GM12892 (cell line): ENCODE results near the gene CELF2.
"Not testable (repeated sequence)": the region's sequence is repeated elsewhere in the genome, so short reads cannot be mapped to it uniquely, and the experiment has no call there.

Experiments used
- DNase-seq: peaks from one replicate; pipeline ENCODE4 v3.0.0; 2011; ENCODE audit not compliant: insufficient read length
- FAIRE-seq: peaks from 2 replicates; lab custom pipeline; 2011; peaks lifted over from hg19 to GRCh38; lab: Jason Lieb, UNC
- POLR2A ChIP-seq: IDR thresholded peaks from 2 replicates; pipeline ENCODE4 v1.6.1; 2011; ENCODE audit warnings: low read depth, low read length, control low read depth
- POLR2AphosphoS5 ChIP-seq: IDR thresholded peaks from 2 replicates; pipeline ENCODE4 v1.6.1; 2011; ENCODE audit warnings: low read depth, low read length, control low read depth
- TAF1 ChIP-seq: IDR thresholded peaks from 2 replicates; pipeline ENCODE4 v1.6.1; 2011; ENCODE audit warnings: low read depth, mild to moderate bottlenecking, control low read depth, low read length, borderline replicate concordance

Gene CELF2

DNA sequence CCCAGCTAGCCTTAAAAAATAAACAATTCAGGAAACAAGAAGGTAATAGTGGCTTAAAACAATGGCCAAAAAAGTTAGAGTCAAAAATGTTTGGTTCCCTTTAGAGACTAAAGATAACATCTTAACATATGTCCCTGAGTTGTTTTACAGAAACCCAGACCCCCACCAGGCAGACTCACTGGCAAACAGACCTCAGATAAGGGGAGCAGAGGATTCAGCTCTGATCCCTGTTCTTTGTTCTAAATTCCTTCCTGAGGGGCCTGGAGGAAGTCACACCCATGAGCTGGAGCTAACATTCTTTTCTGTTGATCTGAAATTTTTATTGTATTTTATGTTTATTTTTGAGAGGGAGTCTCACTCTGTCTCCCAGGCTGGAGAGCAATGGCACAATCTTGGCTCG is 346.6 kb downstream of the CELF2 start:
- FAIRE-seq, result no peak
- DNase-seq, result no peak
- TF ChIP-seq TAF1 (no peak), POLR2A (no peak), POLR2AphosphoS5 (no peak)

- not testable (repeated sequence) for DNase-seq, FAIRE-seq
Observed at GRCh38 chr10:11366889-11367288, 349.2 kb downstream of the CELF2 start.

DNA sequence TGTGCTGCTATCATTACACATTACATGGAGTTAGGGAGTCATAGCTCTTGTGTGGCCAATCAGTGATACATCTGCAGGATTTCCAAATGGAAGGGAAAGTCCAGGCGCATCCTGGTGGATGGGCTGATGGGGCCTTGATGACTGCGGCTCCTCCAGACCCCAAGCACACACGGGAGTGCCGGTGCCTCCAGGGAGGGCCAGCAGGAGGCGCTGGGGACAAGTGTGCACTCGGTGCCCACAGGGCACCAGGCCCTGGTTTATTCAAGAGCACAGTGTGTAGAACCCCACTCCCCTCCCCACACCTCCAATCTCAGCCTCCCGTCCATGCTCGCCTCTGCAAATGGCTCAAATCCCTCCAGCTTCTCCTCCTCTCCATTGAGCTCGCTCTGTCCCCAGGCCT is 349.8 kb downstream of the CELF2 start:
- DNase-seq (no peak), FAIRE-seq (no peak)
- no peak for TF ChIP-seq TAF1
- TF ChIP-seq POLR2A, result no peak
- no peak for TF ChIP-seq POLR2AphosphoS5

DNA sequence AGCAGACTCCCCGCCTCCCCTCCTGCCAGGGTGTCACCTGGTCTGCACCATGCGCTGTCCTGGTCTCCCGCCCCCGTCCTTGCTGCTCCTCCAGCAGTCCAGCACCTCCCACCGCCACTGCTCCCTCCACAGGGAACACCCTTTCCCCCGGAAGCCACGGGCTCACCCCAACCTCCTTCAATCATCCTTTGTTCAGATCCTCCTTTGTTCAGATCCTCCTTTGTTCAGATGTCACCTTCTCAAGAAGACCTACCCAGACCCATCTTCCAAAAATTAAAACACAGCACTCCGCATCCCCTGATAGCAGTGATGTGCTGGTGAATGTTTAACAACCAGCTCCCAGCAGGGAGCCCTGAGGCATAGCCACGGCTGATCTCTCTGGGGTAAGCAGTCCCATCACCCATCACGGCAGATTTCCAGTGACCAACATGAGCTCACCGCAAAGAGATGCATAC is 356.1 kb downstream of the CELF2 start:
- DNase-seq (no peak), FAIRE-seq (no peak)
- TF ChIP-seq POLR2A (no peak), TAF1 (no peak), POLR2AphosphoS5 (no peak)

GRCh38 chr10:11377267-11377666 is 359.6 kb downstream of the CELF2 start:
- no peak for FAIRE-seq
- TF ChIP-seq TAF1 (no peak), POLR2A (no peak), POLR2AphosphoS5 (no peak)

DNA sequence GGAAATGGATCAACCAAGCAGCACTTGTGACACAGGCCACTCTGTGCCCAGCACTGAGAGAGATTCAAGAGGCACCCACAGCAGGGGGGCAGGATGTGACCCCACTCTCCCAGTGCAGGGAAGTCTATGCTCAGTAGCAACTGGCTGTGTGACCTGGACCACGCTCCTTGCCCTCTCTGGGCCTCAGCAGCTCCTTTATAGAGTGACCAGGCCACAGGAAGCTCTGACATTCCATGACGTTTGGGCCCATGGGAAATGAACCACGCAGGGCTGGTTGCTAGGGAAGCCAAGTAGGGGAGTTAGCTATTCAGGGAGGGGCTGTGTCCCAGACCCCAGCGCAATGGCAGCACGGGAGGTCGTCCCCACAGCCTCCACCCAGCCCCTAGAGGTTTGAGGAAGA is 361.2 kb downstream of the CELF2 start:
- DNase-seq (no peak), FAIRE-seq (no peak)
- TF ChIP-seq TAF1 (no peak), POLR2AphosphoS5 (no peak)

More at GRCh38 chr10:11377267-11377666, 359.6 kb downstream of the CELF2 start:
- DNase-seq, result no peak

- TF ChIP-seq POLR2AphosphoS5, result no peak
- TF ChIP-seq POLR2A, result no peak
- TF ChIP-seq TAF1, result no peak
- DNase-seq, result no peak
Observed at GRCh38 chr10:11379771-11380170, 362.1 kb downstream of the CELF2 start.

GRCh38 chr10:11381023-11381422 is 363.4 kb downstream of the CELF2 start:
- FAIRE-seq, result no peak
- TF ChIP-seq TAF1, result no peak
- DNase-seq, result no peak

More at GRCh38 chr10:11379771-11380170, 362.1 kb downstream of the CELF2 start:
- no peak for FAIRE-seq

- TF ChIP-seq TAF1 (no peak), POLR2A (no peak), POLR2AphosphoS5 (no peak)
- FAIRE-seq (no peak), DNase-seq (no peak)
Observed at GRCh38 chr10:11381511-11381910, 363.8 kb downstream of the CELF2 start.

GRCh38 chr10:11382187-11382586 is 364.5 kb downstream of the CELF2 start:
- FAIRE-seq (no peak), DNase-seq (no peak)
- TF ChIP-seq POLR2A (no peak), POLR2AphosphoS5 (no peak), TAF1 (no peak)

DNA sequence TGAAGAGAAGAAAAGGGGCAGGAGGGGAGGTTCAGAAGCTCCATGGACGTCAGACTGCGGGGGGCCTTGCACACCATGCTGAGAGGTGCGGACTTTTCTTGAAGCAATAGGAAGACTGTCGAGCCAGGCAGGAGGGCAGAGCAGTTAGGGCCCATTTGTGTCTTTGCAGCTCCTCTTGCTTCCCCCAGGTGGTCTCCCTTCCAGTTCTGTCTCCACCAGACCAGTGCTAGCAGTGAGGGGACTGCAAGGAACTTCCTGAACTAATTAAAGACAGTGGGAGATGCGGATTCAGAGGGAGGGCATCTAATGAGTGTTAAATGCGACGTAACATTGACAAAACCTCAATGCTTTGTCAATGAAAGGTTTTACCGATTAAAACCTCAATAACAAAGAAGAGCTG is 368.4 kb downstream of the CELF2 start:
- FAIRE-seq (no peak), DNase-seq (no peak)
- TF ChIP-seq POLR2A (no peak), POLR2AphosphoS5 (no peak), TAF1 (no peak)
